Cardiac septum (tissue), 1 donor: ENCODE results near the gene UQCRH. TPM values are rescaled to one million over a fixed set of nuclear protein-coding genes. Genes with fewer than 3 reads are reported as not detected.
"Not testable (repeated sequence)": the region's sequence is repeated elsewhere in the genome, so short reads cannot be mapped to it uniquely, and the experiment has no call there.

Experiments
- DNase-seq: peaks from one replicate; pipeline ENCODE4 v3.0.0-alpha.2; 2020; ENCODE audit warnings: low spot score
- intact Hi-C: fragments of 100-400 bp; cut with DNase I; formaldehyde crosslinking; loops from one replicate; pipeline ENCODE4 v1.14.0; 2022
- total RNA-seq: library from RNA; stranded (reverse); fragmentation: NEBNext Ultra II Directional; extraction: Animal tissue kit (Norgen Biotek cat#: 25700); gene quantifications from one replicate; pipeline ENCODE4 v1.2.1, GENCODE V29; 2021
- donor health status: DM: no; HTN: no; CAD: no.

Gene UQCRH
- total RNA-seq, 1 donor from 2014 or later, result 907 TPM

- intact Hi-C loops, result no loop called here
- no peak for DNase-seq
Observed at GRCh38 chr1:46289976-46290375, 13.5 kb upstream of the UQCRH start.

GRCh38 chr1:46295306-46295705 is 8.2 kb upstream of the UQCRH start:
- intact Hi-C loops, result no loop called here

GRCh38 chr1:46298387-46298786 is 5.1 kb upstream of the UQCRH start:
- intact Hi-C loops, result no loop called here
- DNase-seq, result no peak

More at GRCh38 chr1:46295306-46295705, 8.2 kb upstream of the UQCRH start:
- no peak for DNase-seq

GRCh38 chr1:46300673-46301405 is 2.7 kb upstream of the UQCRH start:
- no peak for DNase-seq
- intact Hi-C loops, result no loop called here

- no peak for DNase-seq
Observed at GRCh38 chr1:46301406-46301807, 2.1 kb upstream of the UQCRH start.

GRCh38 chr1:46301808-46302640 is 1.5 kb upstream of the UQCRH start:
- peak; percentile 81 for DNase-seq
- intact Hi-C loops, result loop anchor here (2.0 kb wide), 1 partner anchor 55 kb away; the partner anchor contains the start of gene RAD54L

More at GRCh38 chr1:46301406-46301807, 2.1 kb upstream of the UQCRH start:
- intact Hi-C loops, result no loop called here

GRCh38 chr1:46302641-46303037 is 859 bp upstream of the UQCRH start:
- intact Hi-C loops, result loop anchor here (1.0 to 2.0 kb wide), 2 partner anchors 38 to 56 kb away; partner anchors contain the start of genes NSUN4 and RAD54L
- peak; percentile 76 for DNase-seq

- intact Hi-C loops, result loop anchor here (1.0 to 2.0 kb wide), 2 partner anchors 36 to 57 kb away; partner anchors contain the start of genes NSUN4 and RAD54L
- no peak for DNase-seq
Observed at GRCh38 chr1:46303872-46304326, 401 bp downstream of the UQCRH start.

GRCh38 chr1:46306159-46306530 is 2.6 kb downstream of the UQCRH start:
- intact Hi-C loops, result no loop called here

GRCh38 chr1:46309401-46310159 is 6.1 kb downstream of the UQCRH start:
- intact Hi-C loops, result no loop called here
- no peak for DNase-seq

More at GRCh38 chr1:46306159-46306530, 2.6 kb downstream of the UQCRH start:
- no peak for DNase-seq

GRCh38 chr1:46310321-46310720 is 6.8 kb downstream of the UQCRH start:
- no peak for DNase-seq
- intact Hi-C loops, result no loop called here

GRCh38 chr1:46315669-46316403 is 12.3 kb downstream of the UQCRH start:
- intact Hi-C loops, result no loop called here
- DNase-seq, result no peak

GRCh38 chr1:46317323-46317722 is 13.8 kb downstream of the UQCRH start:
- no peak for DNase-seq
- intact Hi-C loops, result no loop called here

- intact Hi-C loops, DNase-seq: not testable (repeated sequence)
Observed at GRCh38 chr1:46319301-46319700, 15.8 kb downstream of the UQCRH start.

GRCh38 chr1:46319960-46320914 is 16.7 kb downstream of the UQCRH start:
- intact Hi-C loops, DNase-seq: not testable (repeated sequence)

GRCh38 chr1:46322191-46322590 is 18.7 kb downstream of the UQCRH start:
- DNase-seq, intact Hi-C loops: not testable (repeated sequence)

- DNase-seq, intact Hi-C loops: not testable (repeated sequence)
Observed at GRCh38 chr1:46325285-46326076, 22.0 kb downstream of the UQCRH start.
